Activated naive CD4-positive, alpha-beta T cell treated with anti-CD3 and anti-CD28 coated beads for 36 hours (primary cell): ENCODE measurements around the gene TMEM178A. TPM values are rescaled to one million over a fixed set of nuclear protein-coding genes. Genes with fewer than 3 reads are reported as not detected.

ENCODE experiments used
- CTCF ChIA-PET: fragments of 350-600 bp; sonication (Branson Sonifier 250); formaldehyde crosslinking; loops from one replicate; lab custom pipeline; 2021; ENCODE audit warnings: antibody characterized with exemption; lab: Charles Lee
- DNase-seq: peaks from one replicate; pipeline ENCODE4 v3.0.0-alpha.2; 2020
- H3K27ac Mint-ChIP-seq: one replicate; pipeline ENCODE4 v1.8.0; 2021; ENCODE audit warnings: mild to moderate bottlenecking, mixed read lengths
- H3K27me3 Mint-ChIP-seq: one replicate; pipeline ENCODE4 v1.8.0; 2021; ENCODE audit warnings: low read depth, mixed read lengths
- H3K36me3 Mint-ChIP-seq: one replicate; pipeline ENCODE4 v1.8.0; 2021; ENCODE audit warnings: low read depth, mixed read lengths
- H3K4me1 Mint-ChIP-seq: one replicate; pipeline ENCODE4 v1.8.0; 2021; ENCODE audit warnings: low read depth, mixed read lengths
- H3K4me3 Mint-ChIP-seq: one replicate; pipeline ENCODE4 v1.8.0; 2021; ENCODE audit warnings: mild to moderate bottlenecking, moderate library complexity, mixed read lengths
- H3K9me3 Mint-ChIP-seq: one replicate; pipeline ENCODE4 v1.8.0; 2021; ENCODE audit warnings: mixed read lengths
- intact Hi-C: fragments of 100-400 bp; cut with micrococcal nuclease; formaldehyde crosslinking; loops from one replicate; pipeline ENCODE4 v1.15.1; 2023
- total RNA-seq, 2 experiments: library from RNA; stranded (reverse); gene quantifications; one replicate each; pipeline ENCODE4 v1.2.3, GENCODE V29; 2021

The TMEM178A gene
- total RNA-seq, 2 experiments from 2014 or later: 0.25 to 0.55 TPM

GRCh38 chr2:39667886-39668276 is 2.2 kb downstream of the TMEM178A start:
- CTCF ChIA-PET: no interaction called here
- no peak overlapping the region for H3K27ac Mint-ChIP-seq
- H3K27me3 Mint-ChIP-seq: peaks cover 58% of the 10 kb centered on the region
- no peak overlapping the region for H3K4me3 Mint-ChIP-seq
- intact Hi-C loops: no loop called here
- no peaks in the 10 kb centered on the region for H3K9me3 Mint-ChIP-seq
- H3K4me1 Mint-ChIP-seq: peaks cover 13% of the 10 kb centered on the region
- DNase-seq: no peak
- H3K36me3 Mint-ChIP-seq: no peaks in the 10 kb centered on the region

GRCh38 chr2:39668576-39669080 is 2.9 kb downstream of the TMEM178A start:
- H3K27me3 Mint-ChIP-seq: peaks cover 53% of the 10 kb centered on the region
- H3K27ac Mint-ChIP-seq: no peak overlapping the region
- no peak overlapping the region for H3K4me3 Mint-ChIP-seq
- H3K4me1 Mint-ChIP-seq: peaks cover 13% of the 10 kb centered on the region
- H3K9me3 Mint-ChIP-seq: no peaks in the 10 kb centered on the region
- DNase-seq: no peak
- intact Hi-C loops: no loop called here
- CTCF ChIA-PET: no interaction called here
- no peaks in the 10 kb centered on the region for H3K36me3 Mint-ChIP-seq

- no peak overlapping the region for H3K4me3 Mint-ChIP-seq
- H3K9me3 Mint-ChIP-seq: no peaks in the 10 kb centered on the region
- peaks cover 42% of the 10 kb centered on the region for H3K27me3 Mint-ChIP-seq
Measured at GRCh38 chr2:39671604-39672003, 5.9 kb downstream of the TMEM178A start.

GRCh38 chr2:39673018-39673417 is 7.3 kb downstream of the TMEM178A start:
- Mint-ChIP-seq H3K4me3 (no peak overlapping the region), H3K36me3 (no peaks in the 10 kb centered on the region), H3K27me3 (peaks cover 28% of the 10 kb centered on the region), H3K9me3 (no peaks in the 10 kb centered on the region), H3K27ac (no peak overlapping the region), H3K4me1 (no peaks in the 10 kb centered on the region)
- CTCF ChIA-PET: no interaction called here
- DNase-seq: no peak
- intact Hi-C loops: no loop called here

More at GRCh38 chr2:39671604-39672003, 5.9 kb downstream of the TMEM178A start:
- no peak overlapping the region for H3K27ac Mint-ChIP-seq
- no peaks in the 10 kb centered on the region for H3K36me3 Mint-ChIP-seq
- H3K4me1 Mint-ChIP-seq: peaks cover 4% of the 10 kb centered on the region
- CTCF ChIA-PET: no interaction called here
- DNase-seq: no peak
- intact Hi-C loops: no loop called here

GRCh38 chr2:39676342-39676741 is 10.6 kb downstream of the TMEM178A start:
- DNase-seq: no peak
- no peak overlapping the region for H3K4me3 Mint-ChIP-seq
- CTCF ChIA-PET: no interaction called here
- no peaks in the 10 kb centered on the region for H3K36me3 Mint-ChIP-seq
- peaks cover 14% of the 10 kb centered on the region for H3K27me3 Mint-ChIP-seq
- H3K27ac Mint-ChIP-seq: no peak overlapping the region
- no peaks in the 10 kb centered on the region for H3K9me3 Mint-ChIP-seq
- intact Hi-C loops: no loop called here
- no peaks in the 10 kb centered on the region for H3K4me1 Mint-ChIP-seq

GRCh38 chr2:39678170-39678569 is 12.5 kb downstream of the TMEM178A start:
- Mint-ChIP-seq H3K36me3 (no peaks in the 10 kb centered on the region), H3K4me3 (no peak overlapping the region), H3K27ac (no peak overlapping the region), H3K4me1 (no peaks in the 10 kb centered on the region), H3K27me3 (peaks cover 13% of the 10 kb centered on the region), H3K9me3 (no peaks in the 10 kb centered on the region)
- no peak for DNase-seq
- intact Hi-C loops: no loop called here
- CTCF ChIA-PET: no interaction called here

- H3K36me3 Mint-ChIP-seq: no peaks in the 10 kb centered on the region
- no peaks in the 10 kb centered on the region for H3K9me3 Mint-ChIP-seq
- H3K4me3 Mint-ChIP-seq: no peak overlapping the region
- DNase-seq: no peak
- CTCF ChIA-PET: no interaction called here
- no peaks in the 10 kb centered on the region for H3K4me1 Mint-ChIP-seq
- H3K27me3 Mint-ChIP-seq: peaks cover 17% of the 10 kb centered on the region
- intact Hi-C loops: no loop called here
- no peak overlapping the region for H3K27ac Mint-ChIP-seq
Measured at GRCh38 chr2:39679805-39680204, 14.1 kb downstream of the TMEM178A start.

- peaks cover 26% of the 10 kb centered on the region for H3K27me3 Mint-ChIP-seq
- no peak overlapping the region for H3K27ac Mint-ChIP-seq
- no peak overlapping the region for H3K4me3 Mint-ChIP-seq
- H3K36me3 Mint-ChIP-seq: no peaks in the 10 kb centered on the region
- no peaks in the 10 kb centered on the region for H3K9me3 Mint-ChIP-seq
- intact Hi-C loops: no loop called here
- DNase-seq: no peak
- H3K4me1 Mint-ChIP-seq: no peaks in the 10 kb centered on the region
- CTCF ChIA-PET: no interaction called here
Measured at GRCh38 chr2:39682066-39682692, 16.5 kb downstream of the TMEM178A start.

GRCh38 chr2:39683022-39683699 is 17.4 kb downstream of the TMEM178A start:
- Mint-ChIP-seq H3K27ac (no peak overlapping the region), H3K4me3 (no peak overlapping the region), H3K4me1 (no peaks in the 10 kb centered on the region), H3K27me3 (peaks cover 28% of the 10 kb centered on the region), H3K9me3 (no peaks in the 10 kb centered on the region), H3K36me3 (no peaks in the 10 kb centered on the region)
- DNase-seq: no peak
- intact Hi-C loops: no loop called here
- CTCF ChIA-PET: interaction anchor here (1.1 kb wide), 1 partner anchor 47 kb away, joined by 3 read pairs; no protein-coding TSS in a partner anchor

- Mint-ChIP-seq H3K36me3 (no peaks in the 10 kb centered on the region), H3K4me1 (no peaks in the 10 kb centered on the region), H3K27ac (no peak overlapping the region), H3K27me3 (peaks cover 30% of the 10 kb centered on the region), H3K9me3 (no peaks in the 10 kb centered on the region), H3K4me3 (no peak overlapping the region)
- CTCF ChIA-PET: no interaction called here
- DNase-seq: no peak
- intact Hi-C loops: no loop called here
Measured at GRCh38 chr2:39684464-39684863, 18.7 kb downstream of the TMEM178A start.

GRCh38 chr2:39685126-39685525 is 19.4 kb downstream of the TMEM178A start:
- DNase-seq: no peak
- CTCF ChIA-PET: no interaction called here
- no peak overlapping the region for H3K4me3 Mint-ChIP-seq
- no peaks in the 10 kb centered on the region for H3K4me1 Mint-ChIP-seq
- intact Hi-C loops: no loop called here
- H3K27me3 Mint-ChIP-seq: peaks cover 32% of the 10 kb centered on the region
- H3K27ac Mint-ChIP-seq: no peak overlapping the region
- H3K36me3 Mint-ChIP-seq: no peaks in the 10 kb centered on the region
- no peaks in the 10 kb centered on the region for H3K9me3 Mint-ChIP-seq

GRCh38 chr2:39686456-39686855 is 20.7 kb downstream of the TMEM178A start:
- Mint-ChIP-seq H3K4me1 (no peaks in the 10 kb centered on the region), H3K9me3 (peaks cover 5% of the 10 kb centered on the region), H3K4me3 (no peak overlapping the region), H3K27me3 (peaks cover 34% of the 10 kb centered on the region), H3K36me3 (no peaks in the 10 kb centered on the region), H3K27ac (no peak overlapping the region)
- no peak for DNase-seq
- intact Hi-C loops: no loop called here
- CTCF ChIA-PET: no interaction called here

GRCh38 chr2:39688181-39688580 is 22.5 kb downstream of the TMEM178A start:
- peaks cover 33% of the 10 kb centered on the region for H3K27me3 Mint-ChIP-seq
- H3K4me3 Mint-ChIP-seq: no peak overlapping the region
- no peak for DNase-seq
- no peaks in the 10 kb centered on the region for H3K4me1 Mint-ChIP-seq
- CTCF ChIA-PET: no interaction called here
- H3K27ac Mint-ChIP-seq: no peak overlapping the region
- intact Hi-C loops: no loop called here
- H3K36me3 Mint-ChIP-seq: no peaks in the 10 kb centered on the region
- H3K9me3 Mint-ChIP-seq: peaks cover 5% of the 10 kb centered on the region
